DMS 273 treated with DMSO at 0.1 percent for 48 hours (cell line): Measurements from ENCODE around the gene MAPT.

Experiments used
- DNase-seq: peaks from one replicate; lab custom pipeline; 2025; lab: John Stamatoyannopoulos, UW

MAPT gene

GRCh38 chr17:46053911-46054534, 159.7 kb downstream of the MAPT start:
- no peak for DNase-seq

- DNase-seq: no peak
Observed at GRCh38 chr17:46056800-46057304, 162.5 kb downstream of the MAPT start.

- DNase-seq: no peak
Observed at GRCh38 chr17:46057366-46057765, 163.0 kb downstream of the MAPT start.

GRCh38 chr17:46059486-46059885, 165.1 kb downstream of the MAPT start:
- DNase-seq: no peak

GRCh38 chr17:46060461-46060860, 166.1 kb downstream of the MAPT start:
- no peak for DNase-seq

GRCh38 chr17:46061435-46061834, 167.1 kb downstream of the MAPT start:
- no peak for DNase-seq

GRCh38 chr17:46063241-46063640, 168.9 kb downstream of the MAPT start:
- DNase-seq: no peak

- DNase-seq: no peak
Observed at GRCh38 chr17:46064460-46064859, 170.1 kb downstream of the MAPT start.

GRCh38 chr17:46071796-46072195, 177.4 kb downstream of the MAPT start:
- DNase-seq: no peak

GRCh38 chr17:46072998-46073397, 178.6 kb downstream of the MAPT start:
- DNase-seq: no peak

- DNase-seq: no peak
Observed at GRCh38 chr17:46074540-46074939, 180.2 kb downstream of the MAPT start.
